C4-2B (cell line): ENCODE measurements around the gene GLRX.

Experiments used
- CTCF ChIP-seq: fragments of 450-650 bp; conservative IDR thresholded peaks from 2 replicates; pipeline ENCODE4 v1.5.1; 2017; ENCODE audit warnings: mild to moderate bottlenecking
- ZFX ChIP-seq: fragments of 450-650 bp; IDR thresholded peaks from 2 replicates; pipeline ENCODE4 v1.6.1; 2017

- TF ChIP-seq CTCF (no peak), ZFX (no peak)
Measured at GRCh38 chr5:95771892-95772291, 50.6 kb downstream of the GLRX start.
